ENCODE data around the gene FRRS1L. TPM values are rescaled to one million over a fixed set of nuclear protein-coding genes. Genes with fewer than 3 reads are reported as not detected.

Gene FRRS1L
- total RNA-seq, 1 donor from 2014 or later = not detected

Other genes with a start within 250 kb of the FRRS1L start
- 36.2 and 37.9 TPM in 2 replicates for gene ELP1, start 233.1 kb downstream of the FRRS1L start, total RNA-seq
- gene ABITRAM, start 232.8 kb downstream of the FRRS1L start, total RNA-seq = 8.1 and 8.2 TPM in 2 replicates
- gene CTNNAL1, start 153.8 kb downstream of the FRRS1L start, total RNA-seq = 15.9 and 63.4 TPM in 2 replicates
- 34.2 and 37.1 TPM in 2 replicates for gene TMEM245, start 47.3 kb downstream of the FRRS1L start, total RNA-seq
- gene EPB41L4B, start 153.8 kb upstream of the FRRS1L start, total RNA-seq = 30.3 and 47.7 TPM in 2 replicates

All from bronchial epithelial cell (primary cell).